SHP77 treated with DMSO at 0.1 percent for 48 hours (cell line): ENCODE data around the gene NFE2L2.
"Not testable (repeated sequence)": the region's sequence is repeated elsewhere in the genome, so short reads cannot be mapped to it uniquely, and the experiment has no call there.

ENCODE experiments used
- DNase-seq: peaks from one replicate; lab custom pipeline; 2025; lab: John Stamatoyannopoulos, UW

Gene NFE2L2

GRCh38 chr2:177237932-177238331 lies 26.6 kb downstream of the NFE2L2 start:
- DNase-seq: no peak

- no peak for DNase-seq
These were observed 28.6 kb downstream of the NFE2L2 start for GRCh38 chr2:177235855-177236437.

- no peak for DNase-seq
These were observed 30.3 kb downstream of the NFE2L2 start for GRCh38 chr2:177234267-177234666.

DNA sequence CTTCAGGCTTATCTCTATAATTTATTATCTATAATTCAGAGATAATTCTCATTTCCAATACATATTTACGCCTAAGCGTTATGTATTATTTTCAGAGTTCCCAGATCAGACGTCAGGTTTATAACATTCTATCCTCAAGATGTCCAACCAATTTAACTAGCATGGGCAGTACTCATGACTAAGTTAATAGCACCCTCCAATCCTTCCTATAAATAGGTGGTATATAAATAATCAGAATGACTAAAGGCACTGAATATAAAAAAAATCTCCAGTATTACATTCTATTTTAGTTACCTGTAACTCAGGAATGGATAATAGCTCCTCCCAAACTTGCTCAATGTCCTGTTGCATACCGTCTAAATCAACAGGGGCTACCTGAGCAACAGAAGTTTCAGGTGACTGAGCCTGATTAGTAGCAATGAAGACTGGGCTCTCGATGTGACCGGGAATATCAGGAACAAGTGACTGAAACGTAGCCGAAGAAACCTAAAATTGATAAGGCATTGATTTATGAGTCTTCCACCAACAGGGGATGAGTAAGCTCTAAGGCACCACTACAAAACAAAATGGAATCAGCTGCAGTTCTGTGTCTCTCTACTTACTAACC lies 32.3 kb downstream of the NFE2L2 start:
- DNase-seq: no peak

DNA sequence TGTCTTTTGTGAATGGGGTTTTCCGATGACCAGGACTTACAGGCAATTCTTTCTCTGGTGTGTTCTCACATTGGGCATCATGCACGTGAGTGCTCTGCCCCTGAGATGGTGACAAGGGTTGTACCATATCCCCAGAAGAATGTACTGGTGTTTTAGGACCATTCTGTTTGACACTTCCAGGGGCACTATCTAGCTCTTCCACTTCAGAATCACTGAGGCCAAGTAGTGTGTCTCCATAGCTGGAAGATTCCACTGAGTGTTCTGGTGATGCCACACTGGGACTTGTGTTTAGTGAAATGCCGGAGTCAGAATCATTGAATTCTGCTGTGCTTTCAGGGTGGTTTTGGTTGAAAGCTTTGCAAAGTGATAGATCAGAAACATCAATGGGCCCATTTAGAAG lies 33.3 kb downstream of the NFE2L2 start:
- no peak for DNase-seq

DNA sequence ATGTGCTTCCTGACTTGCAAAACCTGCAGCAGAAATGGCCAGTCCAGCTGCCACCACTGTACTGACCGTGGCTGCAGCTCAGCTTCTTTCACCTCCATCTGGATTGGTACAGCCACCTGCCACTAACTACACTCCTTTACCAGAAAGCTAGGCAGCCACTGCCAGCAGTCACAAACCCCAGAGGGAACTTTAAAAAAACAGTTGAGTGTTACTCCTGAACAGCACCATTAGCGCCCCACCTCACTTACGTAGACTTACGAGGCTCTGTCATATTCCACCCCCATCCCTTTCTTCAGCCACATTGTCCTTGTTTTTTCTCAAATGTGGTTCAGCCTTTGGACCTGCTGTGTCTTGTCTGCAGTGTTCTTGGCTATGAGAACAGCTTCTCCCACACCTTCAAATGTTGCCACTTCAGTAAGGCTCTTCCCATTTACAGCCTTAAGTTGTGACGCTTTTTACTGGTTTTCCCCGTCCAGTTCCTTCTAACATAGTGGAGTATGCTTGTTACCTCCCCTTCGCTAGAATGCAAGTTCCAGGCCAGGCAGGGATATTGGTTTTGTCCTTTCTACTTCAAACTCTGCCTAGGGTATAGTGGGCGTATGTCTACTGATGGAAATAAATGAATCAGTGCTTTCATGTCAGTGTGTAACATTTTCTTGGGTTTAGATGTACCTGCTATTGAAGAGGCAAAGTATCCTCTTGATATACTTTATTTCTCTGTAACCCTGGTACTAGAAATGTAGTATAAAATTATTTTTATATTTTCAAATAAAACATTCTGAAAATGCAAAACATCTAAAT lies 34.9 kb downstream of the NFE2L2 start:
- no peak for DNase-seq

GRCh38 chr2:177225965-177226360 lies 38.6 kb downstream of the NFE2L2 start:
- DNase-seq: no peak

- DNase-seq: not testable (repeated sequence)
These were observed 41.1 kb downstream of the NFE2L2 start for GRCh38 chr2:177223436-177223835.

- no peak for DNase-seq
These were observed 42.6 kb downstream of the NFE2L2 start for GRCh38 chr2:177221970-177222369.

GRCh38 chr2:177221534-177221933 lies 43.0 kb downstream of the NFE2L2 start:
- DNase-seq: no peak

- DNase-seq: not testable (repeated sequence)
These were observed 44.7 kb downstream of the NFE2L2 start for GRCh38 chr2:177219787-177220186.

DNA sequence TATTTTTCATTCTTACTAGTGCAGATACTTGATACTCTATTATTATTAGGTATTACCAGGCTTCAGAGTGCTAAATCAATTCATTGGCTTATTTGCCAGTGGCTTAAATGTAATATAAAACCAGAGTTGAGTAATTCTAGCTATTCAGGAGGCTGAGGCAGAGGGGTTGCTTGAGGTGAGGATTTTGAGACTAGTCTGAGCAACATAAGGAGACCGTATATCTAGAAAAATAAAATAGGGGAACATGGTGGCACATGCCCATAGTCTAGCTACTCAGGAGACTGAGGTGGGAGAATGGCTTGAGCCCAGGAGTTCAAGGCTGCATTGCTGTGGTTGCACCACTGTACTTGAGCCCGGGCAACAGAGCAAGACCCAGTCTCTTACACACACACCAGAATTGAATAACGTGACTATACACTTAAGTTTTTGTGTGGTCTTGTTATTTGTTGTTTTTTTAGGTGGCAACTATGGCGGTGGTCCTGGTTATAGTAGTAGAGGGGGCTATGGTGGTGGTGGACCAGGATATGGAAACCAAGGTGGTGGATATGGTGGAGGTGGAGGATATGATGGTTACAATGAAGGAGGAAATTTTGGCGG lies 47.2 kb downstream of the NFE2L2 start:
- no peak for DNase-seq

DNA sequence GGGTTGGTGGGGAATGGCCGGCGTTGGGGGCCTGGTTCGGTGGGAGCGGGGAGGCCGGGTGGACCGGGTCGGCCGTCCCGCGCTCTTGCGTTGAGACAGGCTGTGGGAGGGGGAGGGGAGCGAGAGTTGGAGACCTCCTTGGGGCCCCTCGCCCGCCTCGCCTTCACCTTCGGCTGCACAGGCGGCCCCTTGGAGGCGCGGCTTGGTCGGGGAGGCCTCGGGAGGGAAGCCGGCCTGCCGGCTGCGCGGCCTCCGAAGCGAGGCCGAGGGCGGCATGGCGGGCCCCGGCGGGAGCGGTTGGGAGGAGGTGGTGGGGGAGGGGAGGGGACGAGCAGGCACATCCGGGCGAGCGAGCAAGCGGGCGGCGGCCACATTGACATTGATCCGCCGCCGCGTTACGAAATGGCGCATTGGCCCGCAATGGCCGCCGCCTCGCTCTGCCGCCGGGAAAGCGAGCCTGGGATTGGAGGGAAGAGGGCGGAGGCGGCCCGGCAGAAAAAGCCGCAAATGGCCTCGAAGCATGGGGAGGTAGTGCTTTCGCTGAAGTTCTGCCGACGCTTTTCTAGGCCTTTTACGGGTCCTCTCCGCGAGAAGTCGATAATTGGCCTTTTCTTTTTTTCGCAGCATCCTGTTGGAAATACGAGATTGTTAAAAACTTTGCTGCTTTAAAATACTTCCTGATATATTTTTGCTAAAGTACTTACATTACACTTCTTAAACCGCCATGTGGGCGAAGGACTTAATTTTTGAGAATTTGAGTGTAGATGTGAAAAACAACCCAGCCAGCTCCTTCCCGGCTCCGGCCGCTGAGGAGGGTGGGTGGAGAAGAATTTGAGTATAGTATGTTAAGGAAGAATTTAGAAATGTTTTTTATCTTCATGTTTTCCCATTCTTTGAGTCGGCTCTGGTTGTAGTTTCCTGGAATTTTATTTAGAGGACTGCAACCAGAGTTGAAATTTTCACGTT lies 51.4 kb downstream of the NFE2L2 start:
- DNase-seq: peak; percentile 9

DNA sequence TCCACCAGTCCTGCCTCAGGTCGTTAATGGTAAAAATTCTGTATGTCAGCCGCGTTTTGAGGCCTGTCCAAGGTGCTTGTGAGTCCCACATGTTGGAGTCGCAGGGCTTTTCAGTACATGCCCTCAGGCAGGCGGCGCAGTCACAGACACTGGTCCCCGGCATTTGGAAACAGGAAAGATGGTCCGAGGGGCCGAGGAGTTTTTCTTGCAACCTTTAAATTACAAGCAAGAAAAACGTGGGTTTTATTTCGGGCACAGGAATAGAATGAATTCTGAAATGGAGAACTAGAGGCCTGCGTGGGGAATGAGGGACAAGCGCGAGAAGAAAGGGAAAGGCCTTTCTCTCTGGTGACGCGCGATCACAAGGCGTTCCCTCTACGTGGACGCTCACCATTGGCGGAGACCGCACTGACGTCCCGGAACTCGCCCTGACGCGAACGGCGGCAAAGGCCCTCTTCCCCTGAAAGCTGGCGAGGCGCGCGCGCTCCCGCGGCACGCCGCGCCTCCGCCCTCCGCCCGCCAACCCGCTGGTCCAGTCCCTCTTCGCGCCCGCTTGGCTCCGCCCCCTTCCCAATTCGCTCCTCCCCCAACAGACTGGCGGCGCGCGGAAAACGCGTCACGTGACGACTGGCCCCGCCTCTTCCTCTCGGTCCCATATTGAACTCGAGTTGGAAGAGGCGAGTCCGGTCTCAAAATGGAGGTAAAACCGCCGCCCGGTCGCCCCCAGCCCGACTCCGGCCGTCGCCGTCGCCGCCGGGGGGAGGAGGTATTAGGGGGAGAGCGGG lies 52.2 kb downstream of the NFE2L2 start, which contains the start of gene HNRNPA3:
TSS of gene HNRNPA3 (plus strand) at position 689 of the 785 bp plus-strand sequence. CDS start at position 695, 6 bp downstream.
- peak; percentile 76 for DNase-seq

- DNase-seq: no peak
These were observed 52.9 kb downstream of the NFE2L2 start for GRCh38 chr2:177211576-177212105.

DNA sequence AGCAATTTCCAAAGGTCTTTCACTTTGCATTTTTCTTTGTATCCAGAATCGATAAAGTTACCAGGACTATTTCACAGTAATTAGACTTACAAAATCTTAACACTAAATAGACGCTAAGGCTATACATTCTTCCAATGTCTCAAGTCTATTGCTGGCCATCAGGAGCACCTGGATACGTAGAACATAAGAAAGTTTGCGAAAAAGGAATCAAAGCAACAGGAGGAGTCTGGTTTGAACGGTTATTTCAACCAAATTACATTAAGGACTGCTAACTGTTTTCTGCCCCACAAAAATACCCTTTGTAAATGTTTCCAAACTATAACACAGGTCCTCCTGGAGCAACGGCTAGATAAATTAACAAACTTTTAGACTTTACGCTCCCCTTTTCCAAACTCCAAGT lies 53.4 kb downstream of the NFE2L2 start:
- no peak for DNase-seq

- no peak for DNase-seq
These were observed 57.4 kb downstream of the NFE2L2 start for GRCh38 chr2:177207101-177207500.

DNA sequence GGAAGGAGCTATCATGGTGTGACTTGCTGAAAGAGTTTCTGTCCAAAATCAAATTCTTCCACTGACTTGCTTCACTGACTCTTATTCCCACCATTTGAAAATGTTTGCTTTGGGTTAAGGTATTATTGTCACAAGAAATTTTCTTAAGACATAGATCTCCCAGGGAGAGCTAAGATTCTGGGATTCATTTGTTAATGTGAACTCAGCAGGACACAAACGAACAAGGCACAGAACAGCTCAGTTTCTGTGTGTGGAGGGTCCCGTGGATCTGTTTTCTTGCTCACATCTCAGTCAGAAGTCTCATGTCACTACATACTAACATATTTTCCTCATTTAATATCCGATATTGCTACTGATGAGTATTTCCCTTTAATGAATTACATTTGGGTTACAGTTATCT lies 60.1 kb downstream of the NFE2L2 start:
- DNase-seq: no peak

- DNase-seq: no peak
These were observed 62.6 kb downstream of the NFE2L2 start for GRCh38 chr2:177201919-177202346.

DNA sequence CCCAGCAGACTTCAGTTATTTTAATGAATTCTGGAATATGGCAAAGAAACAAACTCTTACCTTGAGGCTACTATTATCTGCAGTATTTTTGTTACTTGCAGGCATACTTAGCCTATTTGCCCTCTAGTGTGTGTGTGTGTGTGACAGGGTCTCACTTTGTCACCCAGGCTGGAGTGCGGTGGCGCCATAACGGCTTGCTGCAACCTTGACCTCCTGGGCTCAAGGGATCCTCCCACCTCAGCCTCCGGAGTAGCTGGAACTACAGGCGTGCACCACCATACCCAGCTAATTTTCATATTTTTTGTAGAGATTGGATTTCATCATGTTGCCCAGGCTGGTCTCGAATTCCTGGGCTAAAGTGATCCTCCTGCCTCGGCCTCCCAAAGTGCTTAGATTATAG lies 64.1 kb downstream of the NFE2L2 start:
- DNase-seq: not testable (repeated sequence)
